HUDEP-2 (cell line): ENCODE results near the gene CD244.
"Not testable (repeated sequence)": the region's sequence is repeated elsewhere in the genome, so short reads cannot be mapped to it uniquely, and the experiment has no call there.

Source experiments
- DNase-seq, 76 experiments: peaks; one replicate each; lab custom pipeline; 2025; ENCODE audit not compliant: unreplicated experiment in 76 of 76; lab: John Stamatoyannopoulos, UW

The CD244 gene

DNA sequence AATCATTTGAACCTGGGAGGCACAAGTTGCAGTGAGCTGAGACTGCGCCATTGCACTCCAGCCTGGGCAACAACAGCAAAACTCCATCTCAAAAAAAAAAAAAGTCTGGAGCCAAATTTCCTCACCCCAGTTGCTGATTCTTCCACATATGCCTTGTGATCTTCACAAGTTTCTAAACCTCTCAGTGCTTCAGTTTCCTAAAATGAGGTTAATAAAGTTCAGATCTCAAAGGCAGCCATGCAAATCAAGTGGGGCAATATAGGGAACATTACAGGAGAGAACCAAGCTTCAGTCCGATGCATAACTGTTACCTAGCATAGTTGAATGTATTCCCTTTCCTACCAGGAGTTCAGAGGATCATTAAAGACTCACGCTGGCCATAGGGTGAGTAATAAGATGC lies 17.5 kb upstream of the CD244 start:
- DNase-seq = no peak

DNA sequence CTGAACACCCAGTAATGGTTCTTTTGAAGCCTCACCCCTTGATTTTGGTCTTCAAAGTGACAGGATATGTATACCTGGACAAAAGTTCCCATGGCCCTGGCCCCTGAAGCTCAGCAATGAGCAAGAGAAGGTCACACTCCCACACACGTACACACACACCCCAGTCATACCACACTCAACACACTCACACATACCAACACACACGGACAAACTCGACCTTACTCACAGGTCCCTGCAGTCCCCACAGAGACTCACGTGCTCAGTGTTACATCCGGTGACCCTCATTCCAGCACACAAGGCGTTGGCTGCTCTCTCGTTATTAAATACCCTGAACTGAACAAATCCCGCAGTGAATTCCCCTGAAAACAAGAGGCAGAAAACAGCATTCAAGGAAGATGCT lies 16.4 kb upstream of the CD244 start:
- no peak for DNase-seq

DNA sequence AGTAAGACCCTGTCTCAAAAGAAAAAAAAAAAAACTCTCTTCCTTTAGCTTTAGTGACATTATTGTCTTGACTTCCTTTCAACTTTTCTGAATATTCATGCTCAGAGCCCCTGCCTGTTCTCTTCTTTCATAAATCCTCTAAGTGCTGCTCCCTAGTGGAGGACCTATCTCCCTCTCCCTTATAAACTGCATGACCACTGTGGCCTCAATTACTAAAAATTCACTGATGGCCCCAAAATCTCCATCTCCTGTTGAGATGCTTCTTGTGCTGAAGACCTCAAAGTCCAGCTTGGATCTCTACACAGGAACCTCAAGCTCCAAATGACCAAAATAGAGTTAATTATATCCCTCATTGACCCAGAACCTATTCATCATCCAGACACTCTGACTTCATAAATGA lies 14.5 kb upstream of the CD244 start:
- DNase-seq = peak in 5 of 76 experiments; percentile 1 to 12 (median 8)

DNA sequence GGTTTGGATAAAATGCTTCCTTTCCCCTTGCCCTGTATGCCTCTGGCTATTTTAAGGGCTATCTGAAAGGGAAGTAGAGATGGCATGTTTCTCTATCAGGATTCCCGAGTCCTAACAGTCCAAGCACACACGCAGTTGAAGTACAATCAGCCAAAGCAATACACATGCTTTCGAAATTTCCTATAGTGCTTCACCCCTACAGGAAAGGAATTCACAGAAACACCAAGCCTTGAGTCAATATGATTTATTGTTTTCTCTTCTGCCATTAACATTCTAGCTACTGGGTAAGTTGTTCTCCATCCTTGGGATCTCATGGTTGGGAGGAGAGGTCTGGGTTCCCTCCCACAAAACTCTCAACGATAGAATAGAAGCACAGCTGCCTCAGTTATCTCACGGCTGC lies 13.6 kb upstream of the CD244 start:
- DNase-seq = no peak

DNA sequence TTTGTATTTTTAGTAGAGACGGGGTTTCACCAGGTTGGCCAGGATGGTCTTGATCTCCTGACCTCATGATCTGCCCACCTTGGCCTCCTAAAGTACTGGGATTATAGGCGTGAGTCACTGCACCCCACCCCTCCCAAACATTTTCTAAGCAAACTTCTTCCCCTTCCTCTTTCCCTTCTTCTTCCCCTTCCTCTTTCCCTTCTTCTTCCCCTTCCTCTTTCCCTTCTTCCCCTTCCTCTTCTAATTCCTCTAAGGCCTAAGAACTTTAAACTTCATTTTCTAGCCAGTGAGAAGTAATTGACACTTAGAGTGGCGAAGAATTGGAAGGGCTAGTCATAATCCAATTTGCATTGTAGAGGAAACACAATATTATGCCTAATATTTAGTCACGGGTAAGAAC lies 12.9 kb upstream of the CD244 start:
- not testable (repeated sequence) for DNase-seq

DNA sequence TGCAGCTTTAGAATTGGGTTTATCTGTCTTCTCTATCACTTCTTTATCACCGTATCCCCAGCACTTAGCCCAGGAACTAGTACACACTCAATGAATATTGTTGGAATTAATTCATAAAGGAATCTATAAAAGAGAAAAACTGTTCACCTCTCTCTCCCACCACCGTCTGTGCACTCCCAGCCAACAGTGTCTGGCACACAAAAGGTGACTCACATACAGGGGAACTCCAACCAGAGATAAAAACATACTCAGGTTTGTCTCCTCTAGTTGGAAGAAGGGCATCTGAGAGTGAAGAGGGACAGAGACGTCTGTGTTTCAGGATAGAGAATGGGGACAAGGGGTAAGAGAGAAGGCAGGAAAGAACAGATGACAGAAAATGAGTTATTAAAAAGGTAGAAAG lies 12.2 kb upstream of the CD244 start:
- no peak for DNase-seq

DNA sequence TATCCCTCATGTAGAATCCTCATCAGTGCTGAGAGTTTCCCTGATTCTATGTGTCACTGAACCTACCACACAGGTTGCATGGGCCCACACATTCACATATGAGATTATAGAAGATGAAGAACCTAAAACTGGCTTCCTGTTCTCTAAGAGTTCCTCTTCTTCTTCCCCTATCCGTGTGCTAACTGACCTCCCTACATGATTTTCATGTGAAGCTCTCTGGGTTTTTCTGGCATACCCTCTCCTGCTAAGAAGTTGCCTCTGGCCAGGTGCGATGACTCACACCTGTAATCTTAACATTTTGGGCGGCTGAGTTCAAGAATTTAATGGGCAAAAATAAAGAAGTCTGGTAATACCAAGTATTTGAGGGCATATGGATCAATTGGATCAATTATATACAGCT lies 5.5 kb upstream of the CD244 start:
- DNase-seq = no peak

DNA sequence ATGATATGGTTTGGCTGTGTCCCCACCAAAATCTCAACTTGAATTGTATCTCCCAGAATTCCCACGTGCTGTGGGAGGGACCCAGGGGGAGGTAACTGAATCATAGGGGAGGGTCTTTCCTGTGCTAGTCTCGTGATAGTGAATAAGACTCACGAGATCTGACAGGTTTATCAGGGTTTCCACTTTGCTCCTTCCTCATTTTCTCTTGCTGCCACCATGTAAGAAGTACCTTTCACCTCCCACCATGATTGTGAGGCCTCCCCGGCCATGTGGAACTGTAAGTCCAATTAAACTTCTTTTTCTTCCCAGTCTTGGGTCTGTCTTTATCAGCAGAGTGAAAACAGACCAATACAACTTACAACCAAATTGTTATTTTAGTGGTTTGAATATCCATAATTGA lies 5.0 kb upstream of the CD244 start:
- DNase-seq = not testable (repeated sequence)

DNA sequence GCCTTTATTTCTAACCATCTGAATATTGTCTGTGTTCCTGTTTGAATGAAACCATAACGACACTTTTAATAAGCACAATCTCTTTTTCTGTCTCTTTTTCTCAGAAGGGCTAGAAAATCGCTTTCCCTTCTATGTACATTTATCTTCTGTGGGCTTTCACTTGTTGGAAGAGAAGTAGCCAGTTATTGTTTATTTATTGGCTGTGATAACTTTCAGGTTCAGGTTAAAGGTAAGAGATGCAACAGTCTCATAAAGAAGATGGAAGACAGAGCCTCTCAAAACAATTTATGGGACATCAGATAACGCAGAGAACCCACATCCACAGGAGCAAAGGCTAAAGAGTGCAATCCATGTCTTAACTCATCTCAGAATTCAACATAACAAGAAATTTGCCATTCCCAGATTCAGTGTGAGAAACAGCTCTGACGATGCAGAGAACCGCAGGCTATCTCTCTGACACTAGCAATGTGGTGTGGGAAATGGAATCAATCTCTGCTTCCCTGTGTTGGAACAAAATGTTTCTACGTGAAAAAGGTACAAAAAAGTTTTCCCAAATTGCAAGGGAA lies 4.1 kb upstream of the CD244 start:
- no peak for DNase-seq

DNA sequence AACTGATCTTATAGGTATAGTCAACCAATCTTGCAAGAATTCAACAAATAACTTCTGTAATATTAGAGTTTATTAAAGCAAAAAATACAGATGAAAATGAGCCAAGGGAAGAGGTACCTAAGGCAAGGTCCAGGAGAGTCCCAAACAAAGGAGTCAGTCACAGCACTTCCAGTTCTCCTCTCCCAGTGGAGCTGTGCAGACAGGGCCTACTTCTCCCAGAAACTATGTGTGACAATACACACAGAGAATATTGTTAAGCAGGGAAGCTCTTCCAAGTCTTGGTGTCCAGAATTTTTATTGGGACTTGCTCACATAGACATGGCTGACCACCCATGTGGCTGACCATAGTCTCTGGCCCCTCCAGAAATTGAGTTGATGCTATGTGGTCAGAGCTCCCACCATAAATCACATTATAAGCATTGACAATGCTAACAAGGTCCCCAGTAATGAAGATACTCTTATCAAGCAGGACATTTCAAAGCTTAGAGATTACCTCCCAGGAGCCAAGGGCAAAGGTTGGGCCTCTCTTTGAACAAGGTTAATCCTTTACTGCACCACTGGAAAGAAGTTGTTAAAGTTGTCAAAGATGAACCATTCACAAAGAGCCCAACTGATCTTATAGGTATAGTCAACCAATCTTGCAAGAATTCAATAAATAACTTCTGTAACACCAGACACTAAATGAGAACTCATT lies 3.5 kb upstream of the CD244 start:
- DNase-seq = no peak

DNA sequence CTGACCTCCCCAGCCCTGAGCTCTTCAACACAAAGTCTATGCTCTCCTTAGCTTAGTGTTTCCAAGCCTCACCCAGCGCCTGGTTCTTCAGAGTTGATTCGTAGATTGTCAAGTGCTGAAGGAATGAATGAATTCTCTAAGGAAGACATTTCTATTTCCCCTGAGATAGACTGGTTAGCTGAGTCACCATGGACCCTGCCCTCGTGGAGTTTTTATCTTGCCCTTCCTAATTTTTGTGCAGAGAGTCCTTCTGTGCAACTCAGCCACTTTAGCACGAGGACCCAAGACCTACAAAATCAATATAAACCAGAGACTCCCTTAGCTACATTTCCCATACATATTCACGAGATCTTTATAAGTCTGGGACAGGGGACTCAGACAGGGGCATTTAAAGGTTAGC lies 2.6 kb upstream of the CD244 start:
- no peak for DNase-seq

DNA sequence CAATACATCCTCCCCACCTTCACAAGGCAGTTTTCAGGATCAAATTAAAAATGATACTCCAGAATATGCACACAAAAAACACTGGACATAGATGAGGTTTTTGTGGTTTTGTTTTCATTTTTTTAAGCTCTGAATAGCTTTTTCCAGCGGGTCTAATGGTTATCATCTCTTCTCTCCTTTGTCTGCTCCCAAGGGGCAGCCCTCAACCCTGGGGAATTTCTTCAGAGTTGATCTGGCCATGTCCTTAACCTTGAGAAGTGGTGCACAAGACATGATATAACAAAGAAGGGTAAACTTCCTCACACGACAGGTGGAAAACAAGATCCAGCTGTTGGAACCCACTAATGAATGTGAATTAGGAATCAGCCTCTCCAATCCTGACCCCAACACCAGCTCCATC lies 1.5 kb upstream of the CD244 start:
- no peak for DNase-seq

DNA sequence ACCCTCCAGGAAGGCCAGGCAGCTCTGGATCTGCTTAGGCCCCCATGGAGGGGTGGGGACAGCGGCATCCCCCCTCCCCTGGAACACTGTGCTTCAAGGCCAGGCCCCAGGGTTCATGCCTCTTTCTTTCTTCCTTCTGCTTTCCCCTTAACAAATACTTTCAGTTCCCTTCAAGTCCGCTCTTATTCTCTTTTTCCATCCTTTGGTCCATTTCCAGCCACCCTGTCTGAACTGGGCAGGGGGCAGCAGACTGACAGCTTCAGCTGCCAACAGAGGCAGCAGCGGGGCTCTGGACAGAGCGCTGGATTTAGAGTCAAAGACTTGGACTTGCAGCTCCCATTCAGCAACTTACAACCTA lies 1.1 kb upstream of the CD244 start:
- DNase-seq = no peak

DNA sequence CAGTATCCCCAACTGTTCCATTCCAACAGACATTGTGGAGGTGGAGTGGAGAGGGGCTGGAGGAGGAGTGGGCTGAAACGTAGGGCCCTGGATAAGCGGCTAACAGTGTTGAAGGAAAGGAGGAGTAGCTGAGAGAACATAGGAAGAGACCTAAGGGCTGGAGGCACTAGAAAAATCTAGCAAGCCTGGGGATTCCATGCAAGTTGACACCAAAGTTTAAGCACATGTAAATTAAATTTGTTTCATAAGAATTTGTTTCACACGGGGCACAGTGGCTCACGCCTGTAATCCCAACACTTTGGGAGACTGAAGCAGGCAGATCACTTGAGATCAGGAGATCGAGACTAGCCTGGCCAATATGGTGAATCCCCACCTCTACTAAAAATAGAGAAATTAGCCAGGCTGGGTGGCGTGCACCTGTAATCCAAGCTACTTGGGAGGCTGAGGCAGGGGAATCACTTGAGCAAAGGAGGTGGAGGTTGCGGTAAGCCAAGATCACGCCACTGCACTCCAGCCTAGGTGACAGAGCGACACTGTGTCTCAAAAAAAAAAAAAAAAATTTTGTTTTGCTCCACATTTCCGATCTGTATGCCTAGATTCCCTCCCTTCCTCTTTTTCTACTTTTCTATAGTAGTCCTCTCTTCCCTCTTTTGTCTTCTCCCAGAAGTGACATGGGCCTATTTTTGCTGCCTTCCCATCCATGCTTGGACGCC lies 530 bp upstream of the CD244 start:
- no peak for DNase-seq

DNA sequence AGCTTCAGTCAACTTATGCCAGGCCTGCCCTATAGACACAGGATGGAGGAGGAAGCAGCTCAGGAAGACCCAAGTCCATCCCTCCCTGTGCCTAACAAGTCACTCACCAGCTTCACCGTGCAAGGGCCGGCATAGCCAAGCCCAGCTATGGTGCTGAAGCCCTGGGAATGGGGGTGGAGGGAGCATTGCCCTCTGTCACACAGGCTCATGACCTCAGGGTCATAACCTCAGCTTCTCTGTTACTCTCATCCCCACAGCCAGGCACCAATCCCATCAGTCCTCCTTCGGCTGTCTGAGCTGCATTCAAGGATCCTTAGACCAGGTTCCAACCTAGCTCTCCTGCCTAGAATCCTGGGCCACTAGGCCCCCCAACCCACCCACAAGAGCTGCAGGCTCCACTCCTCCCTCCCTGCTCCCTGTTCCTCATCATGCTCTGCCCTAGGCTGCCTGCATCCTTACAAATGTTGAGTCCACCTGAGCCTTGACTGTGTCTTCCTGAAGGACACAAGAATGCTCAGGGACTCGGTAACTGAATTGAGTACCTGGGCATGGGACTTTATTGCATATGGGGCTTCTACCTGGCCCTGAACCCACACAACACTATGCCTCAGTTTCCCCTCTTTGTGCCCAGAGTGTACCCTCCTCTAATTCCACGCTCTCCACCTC lies 1.7 kb downstream of the CD244 start:
- DNase-seq = no peak

DNA sequence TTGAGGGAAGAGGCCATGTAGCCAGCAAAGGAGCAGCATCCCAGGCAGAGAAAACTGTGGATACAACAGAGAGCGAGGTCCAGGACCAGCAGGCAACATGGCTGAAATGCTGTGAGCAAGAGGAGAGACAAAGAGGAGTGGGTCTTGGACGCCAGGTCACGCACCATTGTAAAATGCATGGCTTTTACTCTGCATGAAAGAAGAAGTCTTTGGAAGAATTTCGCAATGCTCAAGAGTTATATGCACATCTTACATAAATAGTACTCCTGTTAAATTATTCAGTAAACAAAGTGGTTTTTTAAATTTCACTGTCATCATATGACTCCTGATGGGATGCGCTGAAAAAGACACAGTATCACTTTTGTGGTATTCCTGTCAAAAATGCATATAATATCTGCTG lies 3.5 kb downstream of the CD244 start:
- DNase-seq = no peak

DNA sequence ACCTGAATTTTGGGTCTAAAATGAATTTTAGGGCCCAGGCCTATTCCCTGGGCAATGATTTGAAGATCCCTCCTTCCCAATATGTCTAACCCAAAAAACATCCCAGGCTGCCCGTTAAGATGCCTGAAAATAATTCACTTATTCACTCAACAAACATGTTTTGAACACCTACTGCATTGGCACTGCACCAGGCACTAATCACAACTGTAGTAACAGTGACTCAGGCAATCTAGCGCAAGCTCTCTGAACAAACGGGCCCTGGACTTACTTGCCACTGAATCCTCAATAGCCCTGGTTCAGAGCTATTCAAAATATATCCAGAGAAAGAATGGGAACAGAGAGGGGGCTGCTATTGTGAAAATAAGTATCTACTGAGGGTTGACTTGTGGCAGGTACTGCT lies 4.2 kb downstream of the CD244 start:
- peak in 1 of 76 experiments; percentile 27 for DNase-seq

DNA sequence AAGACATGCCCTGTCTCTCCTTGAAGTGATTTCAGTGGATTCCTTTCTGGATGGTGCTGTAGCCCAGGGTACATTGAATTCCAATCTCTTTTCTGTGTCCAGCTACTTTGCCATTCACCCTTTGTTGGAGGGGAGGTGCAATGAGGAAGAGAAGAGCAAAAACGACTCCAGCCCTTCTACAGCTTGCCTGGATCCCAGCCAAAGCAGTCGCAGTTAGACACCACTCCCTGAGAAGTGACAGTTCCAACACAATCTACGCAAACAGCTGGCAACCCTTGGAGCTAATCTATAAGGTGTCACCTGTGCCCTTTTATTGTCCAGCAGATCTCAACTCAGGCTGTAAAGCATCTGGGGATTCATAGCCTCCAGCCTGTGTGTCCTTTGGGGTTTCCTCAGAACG lies 4.6 kb downstream of the CD244 start:
- peak in 70 of 76 experiments; percentile 9 to 92 (median 60) for DNase-seq

DNA sequence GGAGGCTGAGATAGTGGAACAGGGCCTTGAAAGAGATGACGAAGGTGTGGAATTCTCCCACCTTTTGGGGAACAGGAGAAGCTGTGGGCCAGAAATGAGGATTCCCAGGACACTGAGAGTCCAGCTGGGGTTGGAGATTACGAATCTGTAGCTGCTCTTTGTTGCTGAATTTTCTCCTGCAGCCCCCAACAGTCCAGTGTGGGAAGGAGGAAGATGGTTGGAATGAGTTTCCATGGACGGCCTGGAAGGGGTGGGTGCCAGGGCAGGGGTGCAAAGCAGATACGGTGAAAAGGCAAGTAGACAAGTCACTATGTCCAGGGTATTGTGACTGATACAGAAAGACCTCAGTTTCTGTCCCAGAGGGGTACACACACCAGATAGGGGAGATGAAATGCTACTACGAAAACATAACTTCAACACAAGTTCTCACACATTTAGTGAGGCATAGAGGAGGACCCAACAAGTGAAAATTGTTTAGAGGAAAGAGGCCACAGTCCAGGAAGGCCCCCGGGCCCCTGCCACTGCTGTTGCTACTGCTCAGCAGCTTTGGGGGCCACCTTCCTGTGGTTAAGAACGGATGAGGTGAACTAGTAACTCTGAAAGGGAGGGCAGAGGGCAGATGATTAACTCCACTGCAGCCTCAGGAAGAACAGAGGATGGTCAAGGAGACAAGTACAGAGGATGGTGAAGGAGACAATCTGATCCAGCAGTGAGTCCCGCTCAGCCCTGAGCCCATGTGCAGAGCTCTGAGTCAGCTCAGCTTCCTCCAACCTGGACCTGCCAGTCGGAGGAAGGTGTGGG lies 7.3 kb downstream of the CD244 start:
- DNase-seq = no peak

DNA sequence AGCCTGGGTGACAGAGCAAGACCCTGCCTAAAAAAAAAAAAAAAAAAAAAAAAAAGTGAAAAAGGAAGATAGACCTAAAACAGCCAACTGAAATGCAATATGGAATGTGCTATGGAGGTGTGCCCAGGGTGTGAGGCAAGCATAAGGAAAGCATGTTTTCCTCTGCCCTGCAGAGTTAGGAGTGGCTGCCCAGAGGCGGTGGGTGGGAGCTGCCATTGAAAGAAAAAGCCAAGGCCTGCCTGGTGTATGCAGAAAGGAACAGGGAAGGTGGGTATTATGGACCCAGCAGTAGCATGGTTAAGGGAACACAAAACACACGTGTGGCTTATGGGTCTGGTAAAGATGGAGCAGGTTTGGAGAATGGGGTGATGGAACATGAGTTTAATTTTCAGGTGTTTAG lies 8.9 kb downstream of the CD244 start:
- DNase-seq = no peak

DNA sequence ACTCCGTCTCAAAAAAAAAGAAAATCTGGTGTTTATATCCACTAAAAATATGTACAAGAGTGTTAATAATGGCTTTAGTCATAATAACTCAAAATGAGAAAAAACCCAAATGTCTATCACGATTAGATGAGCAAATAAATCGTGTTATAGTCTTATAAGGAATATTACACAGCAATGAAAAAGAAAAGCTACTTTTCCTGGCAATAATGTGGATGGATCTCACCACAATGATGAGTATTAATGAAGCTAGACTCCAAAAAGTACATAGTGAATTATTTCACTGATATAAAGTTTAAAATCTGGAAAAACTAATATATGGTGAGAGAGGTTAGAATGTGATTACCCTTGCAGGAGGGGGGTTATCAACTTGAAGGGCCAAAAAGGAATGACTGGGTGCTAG lies 9.7 kb downstream of the CD244 start:
- no peak for DNase-seq
